Measurements from ENCODE around the gene EPRS1. TPM values are rescaled to one million over a fixed set of nuclear protein-coding genes. Genes with fewer than 3 reads are reported as not detected.
A peak's percentile ranks its signal among the peaks of the same experiment; 100 is the strongest.
"Not testable (repeated sequence)": the region's sequence is repeated elsewhere in the genome, so short reads cannot be mapped to it uniquely, and the experiment has no call there.

EPRS1 gene
- total RNA-seq, 1 donor from 2014 or later = 83.8 TPM

- no peak for DNase-seq (ENCODE audit: low read depth)
These were observed 6.2 kb downstream of the EPRS1 start for GRCh38 chr1:220040028-220040596.

- no peak for DNase-seq (ENCODE audit: low read depth)
These were observed 7.7 kb downstream of the EPRS1 start for GRCh38 chr1:220038640-220039039.

- DNase-seq (ENCODE audit: low read depth) = not testable (repeated sequence)
These were observed 8.5 kb downstream of the EPRS1 start for GRCh38 chr1:220037810-220038209.

- DNase-seq (ENCODE audit: low read depth) = no peak
These were observed 13.4 kb downstream of the EPRS1 start for GRCh38 chr1:220032911-220033310.

- DNase-seq (ENCODE audit: low read depth) = no peak
These were observed 15.0 kb downstream of the EPRS1 start for GRCh38 chr1:220031287-220031686.

- no peak for DNase-seq (ENCODE audit: low read depth)
These were observed 17.9 kb downstream of the EPRS1 start for GRCh38 chr1:220028346-220028895.

- DNase-seq (ENCODE audit: low read depth) = no peak
These were observed 27.2 kb downstream of the EPRS1 start for GRCh38 chr1:220019071-220019470.

- DNase-seq (ENCODE audit: low read depth) = peak; percentile 14
These were observed 32.8 kb downstream of the EPRS1 start for GRCh38 chr1:220013497-220013896.

GRCh38 chr1:220012259-220012658, 34.0 kb downstream of the EPRS1 start:
- DNase-seq (ENCODE audit: low read depth) = peak; percentile 62

- DNase-seq (ENCODE audit: low read depth) = no peak
These were observed 34.7 kb downstream of the EPRS1 start for GRCh38 chr1:220011620-220012019.

GRCh38 chr1:220007438-220007837, 38.9 kb downstream of the EPRS1 start:
- no peak for DNase-seq (ENCODE audit: low read depth)

GRCh38 chr1:220005489-220005888, 40.8 kb downstream of the EPRS1 start:
- no peak for DNase-seq (ENCODE audit: low read depth)

GRCh38 chr1:220003610-220004299, 42.5 kb downstream of the EPRS1 start:
- no peak for DNase-seq (ENCODE audit: low read depth)

- no peak for DNase-seq (ENCODE audit: low read depth)
These were observed 43.3 kb downstream of the EPRS1 start for GRCh38 chr1:220003015-220003414.

GRCh38 chr1:220001095-220001501, 45.2 kb downstream of the EPRS1 start:
- DNase-seq (ENCODE audit: low read depth) = no peak

GRCh38 chr1:219999821-220000220, 46.5 kb downstream of the EPRS1 start:
- no peak for DNase-seq (ENCODE audit: low read depth)

Other genes with a start within 250 kb of the EPRS1 start
- gene SLC30A10, start 117.9 kb downstream of the EPRS1 start, total RNA-seq = not detected in 2 replicates
- 30.6 and 32.3 TPM in 2 replicates for gene BPNT1, start 43.3 kb upstream of the EPRS1 start, total RNA-seq
- gene IARS2, start 47.6 kb upstream of the EPRS1 start, total RNA-seq = 82.0 and 90.6 TPM in 2 replicates
- gene RAB3GAP2, start 225.9 kb upstream of the EPRS1 start, total RNA-seq = 18.7 and 21.4 TPM in 2 replicates